NCI-H774 (cell line): ENCODE results near the gene GALNTL6.

ENCODE experiments used
- DNase-seq: peaks from one replicate; lab custom pipeline; 2025; lab: John Stamatoyannopoulos, UW

GALNTL6 gene

GRCh38 chr4:172808196-172808595 is 995.0 kb downstream of the GALNTL6 start:
- DNase-seq: no peak

GRCh38 chr4:172809319-172809718 is 996.1 kb downstream of the GALNTL6 start:
- DNase-seq: no peak

GRCh38 chr4:172813359-172813923 is 1000.2 kb downstream of the GALNTL6 start:
- DNase-seq: no peak

GRCh38 chr4:172815499-172816164 is 1002.4 kb downstream of the GALNTL6 start:
- no peak for DNase-seq

- DNase-seq: no peak
Measured at GRCh38 chr4:172818901-172819300, 1005.7 kb downstream of the GALNTL6 start.

- DNase-seq: no peak
Measured at GRCh38 chr4:172819353-172819752, 1006.1 kb downstream of the GALNTL6 start.

GRCh38 chr4:172822331-172822730 is 1009.1 kb downstream of the GALNTL6 start:
- no peak for DNase-seq

GRCh38 chr4:172826346-172826745 is 1013.1 kb downstream of the GALNTL6 start:
- DNase-seq: no peak

GRCh38 chr4:172826861-172827260 is 1013.7 kb downstream of the GALNTL6 start:
- DNase-seq: no peak

GRCh38 chr4:172830295-172830764 is 1017.1 kb downstream of the GALNTL6 start:
- no peak for DNase-seq

GRCh38 chr4:172836661-172837060 is 1023.5 kb downstream of the GALNTL6 start:
- no peak for DNase-seq

- no peak for DNase-seq
Measured at GRCh38 chr4:172838111-172838510, 1024.9 kb downstream of the GALNTL6 start.

GRCh38 chr4:172838943-172839342 is 1025.7 kb downstream of the GALNTL6 start:
- no peak for DNase-seq

GRCh38 chr4:172842779-172843178 is 1029.6 kb downstream of the GALNTL6 start:
- DNase-seq: no peak

- DNase-seq: no peak
Measured at GRCh38 chr4:172843192-172843591, 1030.0 kb downstream of the GALNTL6 start.

- no peak for DNase-seq
Measured at GRCh38 chr4:172844556-172844955, 1031.4 kb downstream of the GALNTL6 start.

GRCh38 chr4:172845281-172845680 is 1032.1 kb downstream of the GALNTL6 start:
- no peak for DNase-seq

- DNase-seq: no peak
Measured at GRCh38 chr4:172850838-172851237, 1037.6 kb downstream of the GALNTL6 start.

GRCh38 chr4:172851534-172851933 is 1038.3 kb downstream of the GALNTL6 start:
- DNase-seq: no peak

- DNase-seq: no peak
Measured at GRCh38 chr4:172857026-172857425, 1043.8 kb downstream of the GALNTL6 start.

- DNase-seq: no peak
Measured at GRCh38 chr4:172858731-172859230, 1045.6 kb downstream of the GALNTL6 start.

- DNase-seq: no peak
Measured at GRCh38 chr4:172865103-172865502, 1051.9 kb downstream of the GALNTL6 start.

GRCh38 chr4:172865531-172866127 is 1052.4 kb downstream of the GALNTL6 start:
- DNase-seq: no peak
